ENCODE results near the gene KAT2A.
"Not testable (repeated sequence)": the region's sequence is repeated elsewhere in the genome, so short reads cannot be mapped to it uniquely, and the experiment has no call there.

Gene KAT2A

DNA sequence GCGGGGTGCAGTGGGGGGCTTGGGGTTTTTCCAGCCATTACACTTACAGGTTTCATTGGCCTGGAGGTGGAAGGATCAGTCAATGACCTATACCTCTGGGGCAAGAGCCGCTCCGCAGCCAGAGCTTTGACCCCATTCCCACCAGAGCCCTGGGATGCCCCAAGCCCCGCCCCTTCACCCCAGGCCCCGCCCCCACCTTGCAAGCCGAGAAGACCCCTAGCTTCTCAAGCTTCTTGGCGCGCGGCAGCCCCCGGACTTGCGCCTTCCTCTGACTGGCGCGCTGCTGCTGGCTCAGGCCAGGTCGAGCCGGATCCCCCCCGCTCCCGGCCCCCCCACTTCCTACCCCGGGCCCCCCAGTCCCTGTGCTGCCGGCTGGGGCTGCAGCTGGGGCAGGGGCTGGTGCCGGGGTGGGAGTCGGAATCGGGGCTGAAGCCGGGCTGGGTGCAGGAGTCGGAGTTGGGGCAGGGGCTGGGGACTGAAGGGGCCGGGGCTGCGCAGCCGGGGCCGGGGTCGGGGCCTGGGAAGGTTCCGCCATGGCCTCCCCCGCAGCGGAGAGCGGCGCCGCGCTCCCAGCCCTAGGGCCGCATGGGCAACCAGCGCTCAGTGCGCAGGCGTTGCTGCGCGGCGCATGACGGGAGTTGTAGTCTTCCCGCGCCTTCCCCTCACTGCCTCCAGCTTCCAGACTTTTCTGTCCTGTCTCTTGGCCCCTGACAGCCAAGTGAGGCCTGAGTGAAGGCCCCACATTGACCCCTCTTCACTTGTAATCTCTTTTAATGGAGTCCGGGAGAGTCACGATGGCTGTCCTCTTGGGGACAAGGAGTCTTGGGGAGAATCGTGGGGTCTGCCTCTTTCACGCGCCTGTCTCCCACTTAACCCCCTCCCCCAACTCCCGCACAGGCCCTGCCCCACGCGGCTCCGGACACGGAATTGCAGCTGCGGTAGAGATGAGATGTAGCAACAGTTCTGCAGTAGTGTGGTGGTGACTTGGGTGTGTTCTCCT is at the start of gene KAT2A:
TSS of gene KAT2A (minus strand) at position 598 of the 1,000 bp plus-strand sequence. CDS start at position 535, 63 bp downstream.
- DNase-seq, result peak; percentile 64

DNA sequence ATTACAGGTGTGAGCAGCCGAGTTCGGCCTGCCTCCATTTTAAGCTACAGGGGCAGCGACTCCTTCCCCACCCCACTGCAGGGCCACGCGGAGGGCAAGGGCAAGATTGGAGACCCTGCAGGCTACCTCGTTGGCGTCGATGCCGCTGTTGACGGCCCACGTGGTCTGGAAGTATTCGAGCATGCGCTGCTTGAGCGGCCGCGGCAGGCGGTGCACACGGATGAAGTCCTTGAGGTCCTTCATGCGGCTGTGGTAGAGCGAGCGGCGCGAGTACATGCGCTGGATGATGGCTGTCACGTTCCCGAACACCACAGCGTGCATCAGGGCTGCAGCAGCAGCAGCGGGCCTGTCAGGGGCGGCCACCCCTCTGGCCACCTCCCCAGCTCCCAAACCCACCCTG is 48.2 kb upstream of the KAT2A start:
- no peak for DNase-seq

DNA sequence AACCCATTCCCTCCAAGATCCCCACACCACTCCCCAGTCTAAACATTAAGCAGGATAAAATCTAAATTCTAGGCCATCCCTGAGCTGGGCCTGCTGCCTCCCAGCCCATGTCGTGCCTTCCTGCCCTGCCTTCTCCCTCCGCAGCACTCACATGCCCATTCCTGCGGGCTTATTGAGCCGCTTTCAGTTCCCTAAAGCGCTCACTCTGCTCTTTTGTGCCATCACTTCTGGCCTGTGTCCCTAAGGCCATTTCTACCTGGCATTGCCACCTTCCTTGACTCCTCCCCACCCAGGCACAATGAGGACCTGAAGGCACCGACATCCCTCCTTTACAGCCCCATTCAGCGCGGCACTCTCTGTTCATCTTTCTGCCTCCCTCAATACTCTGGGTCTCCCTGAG is 46.6 kb upstream of the KAT2A start:
- no peak for DNase-seq

DNA sequence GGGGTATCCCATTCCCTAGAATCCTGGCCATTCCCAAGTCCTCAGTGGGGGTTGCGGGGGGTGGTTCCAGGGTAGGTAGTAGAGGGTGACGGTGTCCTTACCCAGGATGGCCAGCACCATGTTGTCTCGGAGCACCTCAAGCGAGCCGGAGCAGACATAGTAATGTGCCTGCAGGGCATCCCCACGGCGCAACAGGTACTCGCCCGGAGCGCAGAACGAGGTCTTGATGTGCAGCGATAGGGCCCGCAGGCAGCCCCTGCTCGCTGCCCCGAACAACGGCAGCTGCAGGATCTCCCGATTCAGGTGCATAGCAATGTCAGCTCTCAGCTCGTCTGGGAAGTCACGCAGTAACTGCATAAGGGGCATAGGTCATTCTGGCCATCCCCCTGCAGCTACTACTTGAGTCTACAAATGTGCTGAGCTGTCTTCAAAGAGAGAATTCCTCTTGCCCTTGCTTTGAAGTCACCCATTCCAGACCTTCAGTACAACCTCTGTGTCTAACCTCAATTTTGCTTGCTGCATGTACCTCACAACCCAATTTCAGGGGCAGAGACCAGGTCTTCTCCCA is 45.1 kb upstream of the KAT2A start:
- DNase-seq, result no peak

DNA sequence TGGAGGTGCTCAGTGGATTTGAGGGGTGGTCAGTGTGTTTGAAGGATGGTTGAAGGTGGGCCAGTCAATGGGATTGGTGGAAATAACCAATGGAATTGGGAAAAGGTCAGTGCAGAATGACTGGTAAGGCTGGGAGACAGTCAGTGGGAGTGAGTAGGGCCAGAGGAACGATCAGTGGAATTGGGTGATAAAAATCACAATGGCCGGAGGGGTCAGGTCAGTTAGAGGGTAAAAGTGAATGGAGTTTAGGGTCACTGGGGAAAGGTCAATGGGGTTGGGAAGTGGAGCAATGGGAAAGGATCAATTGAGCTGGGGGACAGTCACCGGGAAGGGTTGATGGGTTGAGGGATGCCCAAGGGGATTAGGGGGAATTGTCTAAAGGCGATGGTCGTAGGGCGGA is 44.6 kb upstream of the KAT2A start:
- DNase-seq, result no peak

DNA sequence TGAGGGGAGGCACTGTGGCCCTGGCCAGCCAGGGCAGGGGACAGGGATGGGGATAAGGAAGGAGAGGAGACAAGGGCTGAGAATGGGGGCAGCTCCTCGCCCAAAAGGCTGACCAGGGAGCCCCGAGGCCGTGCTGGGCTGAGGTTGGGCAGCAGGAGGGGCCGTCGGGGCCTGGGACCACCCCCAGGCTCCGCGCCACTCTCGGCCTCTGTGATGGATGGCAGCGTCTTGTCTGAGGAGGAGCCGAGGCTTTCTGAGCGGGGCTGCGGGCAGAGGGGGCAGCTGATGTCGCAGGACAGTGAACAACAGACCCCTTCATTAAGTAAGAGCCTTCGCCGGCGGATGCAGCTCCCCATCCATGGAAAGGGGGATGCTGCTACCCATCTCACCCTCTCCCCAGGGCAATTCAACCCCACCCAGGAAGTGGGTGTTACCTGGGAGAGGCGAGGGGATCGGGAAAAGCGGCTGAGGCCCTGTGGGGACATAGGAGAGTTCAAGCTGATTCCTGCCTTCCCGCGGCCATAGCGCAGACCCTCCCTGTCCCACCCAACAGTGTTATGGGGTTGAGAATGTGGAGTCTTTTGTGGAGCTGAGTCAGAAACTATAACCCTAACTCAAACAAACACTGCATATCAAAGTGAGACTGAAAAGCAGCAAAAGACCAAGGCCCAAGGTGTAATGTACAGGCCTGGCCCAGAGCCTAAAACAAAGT is 42.7 kb upstream of the KAT2A start:
- DNase-seq, result no peak

DNA sequence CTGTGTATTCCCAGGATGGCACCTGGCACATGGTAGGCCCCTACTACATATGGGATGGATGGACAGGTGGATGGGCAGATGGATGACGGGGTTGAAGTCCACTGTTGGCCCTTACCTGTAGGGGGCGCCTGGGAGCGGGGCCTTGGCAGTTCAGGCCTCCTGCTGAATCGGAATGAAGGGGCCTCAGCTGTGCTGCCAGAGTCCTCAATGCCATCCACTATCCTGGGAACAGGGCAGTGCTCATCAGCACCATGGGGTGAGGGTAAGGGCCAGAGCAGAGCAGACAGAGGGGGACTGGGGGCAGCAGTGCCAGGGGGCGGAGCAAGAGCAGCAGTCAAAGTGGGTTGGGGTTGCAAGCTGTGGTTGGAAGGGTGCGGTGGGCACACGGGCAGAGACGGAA is 41.9 kb upstream of the KAT2A start:
- no peak for DNase-seq

DNA sequence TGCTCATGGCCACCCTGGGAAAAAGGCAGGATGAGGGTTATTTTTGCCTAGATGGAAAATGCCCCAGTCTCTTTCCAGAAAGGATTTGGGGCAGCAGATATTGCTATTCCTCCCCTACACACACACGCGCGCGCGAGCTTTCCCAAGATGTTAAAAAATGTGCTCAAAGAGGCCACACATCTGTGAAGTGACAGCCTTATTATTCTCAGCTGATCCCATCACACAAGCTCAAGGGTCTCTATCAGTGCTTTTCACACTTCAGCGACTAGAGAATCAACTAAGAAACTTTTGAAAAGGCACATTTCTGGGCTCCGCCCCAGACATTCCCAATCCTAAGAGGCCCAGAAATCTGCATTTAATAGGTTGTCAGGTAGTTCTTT is 39.4 kb upstream of the KAT2A start:
- DNase-seq, result no peak

DNA sequence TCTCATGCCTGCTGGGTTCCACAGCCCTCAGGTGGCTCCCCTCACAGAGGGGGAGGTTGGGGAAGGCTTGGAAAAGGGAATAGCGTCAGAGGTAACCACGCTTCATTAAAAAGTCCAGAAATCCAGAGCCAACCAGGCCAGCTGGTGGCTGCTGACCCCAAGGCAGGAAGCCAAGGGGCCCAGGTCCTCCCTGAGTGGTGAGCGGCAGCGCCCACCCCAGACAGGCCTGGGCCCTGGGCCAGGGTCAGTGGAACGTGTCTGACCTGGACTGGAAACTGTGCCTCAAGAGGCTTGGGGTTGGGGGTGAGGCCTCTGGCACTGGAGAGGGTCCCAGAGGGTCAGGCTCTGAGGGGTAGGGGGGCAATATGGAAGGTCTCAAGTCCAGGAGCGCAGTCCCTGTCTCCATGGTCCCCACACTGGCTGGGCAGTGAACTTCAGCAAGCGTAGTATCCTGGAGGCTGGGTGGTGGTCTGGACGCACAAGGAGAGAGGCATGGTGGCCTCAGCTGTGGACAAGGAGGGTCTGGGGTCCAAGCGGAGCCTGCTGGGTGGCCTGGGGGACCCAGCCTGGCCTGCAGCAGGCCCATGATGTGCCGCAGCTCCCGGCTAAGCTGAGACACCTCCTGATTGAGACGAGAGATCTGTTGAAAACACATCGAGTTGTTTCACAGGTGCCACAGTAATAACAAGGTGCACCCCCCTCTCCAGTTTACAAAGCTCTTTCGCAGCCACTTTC is 38.8 kb upstream of the KAT2A start:
- DNase-seq, result no peak

DNA sequence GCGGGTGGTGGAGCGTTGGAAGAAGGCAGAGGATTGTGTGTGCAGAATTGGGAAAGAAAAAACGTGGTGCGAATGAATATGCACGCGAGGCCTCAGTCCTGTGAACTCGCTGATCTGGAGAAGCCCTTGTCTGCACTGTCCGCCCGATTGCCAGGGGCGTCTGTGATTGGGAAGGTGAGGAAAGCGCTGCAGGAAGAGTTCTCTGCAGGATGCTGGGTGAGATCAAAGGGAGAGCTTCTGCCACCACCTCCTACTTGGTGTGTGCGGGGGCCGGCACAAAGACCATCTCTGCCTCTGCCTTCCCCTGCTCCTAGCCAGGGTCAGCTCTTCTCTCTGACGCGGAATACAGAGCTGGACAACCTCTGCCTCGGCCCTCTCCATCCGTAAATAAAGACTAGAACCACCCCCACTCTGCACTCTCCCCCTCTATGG is 34.5 kb upstream of the KAT2A start:
- no peak for DNase-seq

DNA sequence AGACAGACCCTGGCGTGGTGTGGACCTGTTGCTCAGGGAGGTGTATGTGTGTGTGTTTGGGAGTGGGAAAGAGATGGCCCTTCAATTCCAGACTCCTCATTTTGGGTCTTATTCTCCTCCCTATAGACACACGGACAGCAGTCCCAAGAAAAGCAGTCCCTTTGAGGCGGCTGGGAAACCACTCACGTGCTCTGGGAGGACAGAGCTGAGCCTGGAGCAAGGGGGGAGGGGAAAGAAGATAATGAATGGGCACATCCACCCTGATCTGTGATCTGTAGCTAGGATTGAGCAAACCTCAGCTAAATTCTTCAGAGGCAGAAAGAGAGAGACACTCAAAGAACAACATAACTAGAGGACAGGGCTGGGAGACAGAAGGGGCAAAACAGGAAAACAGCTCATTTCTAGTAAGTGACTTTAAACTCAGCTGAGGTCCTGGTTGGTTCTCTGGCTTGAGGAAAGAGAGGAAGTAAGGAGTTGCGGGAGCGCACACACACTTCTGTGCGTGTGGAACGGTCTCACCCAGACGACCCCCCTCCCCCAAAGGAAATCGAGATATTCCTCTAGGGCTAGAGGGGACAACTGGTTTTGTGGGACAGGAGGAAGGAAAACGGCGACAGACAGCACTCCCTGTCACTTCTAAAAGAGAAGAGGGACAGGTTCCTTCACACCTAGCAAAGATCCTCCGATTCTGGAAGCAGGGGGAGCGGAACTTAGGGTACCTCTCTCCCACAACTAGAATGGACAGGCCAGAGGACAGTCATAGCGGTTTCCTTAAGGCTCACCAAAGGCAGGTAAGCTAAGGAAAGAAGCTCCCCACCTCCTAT is 33.0 kb upstream of the KAT2A start:
- no peak for DNase-seq

DNA sequence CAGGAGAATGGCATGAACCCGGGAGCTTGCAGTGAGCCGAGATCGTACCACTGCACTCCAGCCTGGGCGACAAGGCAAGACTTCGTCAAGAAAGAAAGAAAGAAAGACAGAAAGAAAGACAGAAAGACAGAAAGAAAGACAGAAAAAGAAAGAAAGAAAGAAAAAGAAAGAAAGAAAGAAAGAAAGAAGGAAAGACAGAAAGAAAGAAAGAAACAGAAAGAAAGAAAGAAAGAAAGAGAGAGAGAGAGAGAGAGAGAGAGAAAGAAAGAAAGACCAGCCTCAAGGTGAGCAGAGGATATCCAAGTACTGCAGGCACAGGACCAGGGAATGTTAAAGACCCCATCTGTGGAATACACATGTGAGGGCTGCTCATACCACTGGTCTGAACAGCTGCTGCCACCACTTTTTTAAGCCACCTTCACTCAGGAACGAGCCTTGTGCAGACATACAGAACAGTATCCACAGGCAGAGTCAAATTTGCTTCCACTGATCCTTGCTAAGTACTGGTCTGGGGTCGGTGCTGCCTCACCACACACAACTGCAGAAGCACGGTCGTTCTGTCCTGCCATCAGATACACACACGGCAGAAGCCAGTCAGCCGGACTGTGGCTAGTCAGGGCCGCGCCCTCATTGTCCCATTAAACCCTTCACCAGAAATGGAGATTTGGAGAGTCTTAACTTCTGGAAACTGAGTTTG is 25.9 kb upstream of the KAT2A start:
- DNase-seq, result no peak

DNA sequence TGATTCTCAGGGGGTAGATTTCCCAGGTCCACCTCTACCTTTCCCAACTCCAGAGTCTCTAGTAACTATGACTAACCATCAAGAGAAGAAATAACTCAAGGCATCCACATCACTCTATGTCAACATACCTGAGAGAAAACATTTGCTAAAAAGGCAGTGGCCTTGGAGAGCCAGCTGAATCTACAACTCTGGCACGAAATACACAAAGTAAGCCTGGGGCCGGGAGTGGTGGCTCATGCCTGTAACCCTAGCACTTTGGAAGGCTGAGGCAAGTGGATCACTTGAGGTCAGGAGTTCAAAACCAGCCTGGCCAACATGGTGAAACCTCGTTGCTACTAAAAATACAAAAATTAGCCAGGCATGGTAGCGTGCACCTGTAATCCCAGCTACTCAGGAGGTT is 22.0 kb upstream of the KAT2A start:
- DNase-seq, result not testable (repeated sequence)

DNA sequence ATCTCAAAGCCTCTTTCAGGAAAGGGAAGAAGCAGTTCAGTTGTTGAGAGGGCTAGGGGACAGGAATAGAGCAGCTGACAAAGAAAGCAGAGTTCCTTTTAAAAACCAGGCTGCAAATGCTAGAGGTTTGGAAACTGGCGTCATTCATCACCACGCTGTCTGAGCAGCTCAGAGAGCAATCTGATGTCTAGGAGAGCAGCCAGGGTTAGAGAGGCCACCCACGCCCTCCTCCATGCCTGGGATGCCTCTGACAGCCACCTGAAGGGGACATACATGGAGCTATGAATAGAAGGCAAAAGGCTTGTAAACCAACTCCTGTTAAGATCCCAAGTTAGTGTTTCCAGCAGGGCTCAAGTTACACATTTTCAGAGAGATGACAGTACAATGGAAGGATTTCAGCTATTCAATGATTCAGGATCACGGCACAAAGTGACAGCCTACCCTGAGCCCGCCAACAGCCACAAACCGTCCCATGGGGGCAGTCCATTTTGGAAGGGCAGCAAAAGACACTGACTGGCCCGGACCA is 21.3 kb upstream of the KAT2A start:
- no peak for DNase-seq

DNA sequence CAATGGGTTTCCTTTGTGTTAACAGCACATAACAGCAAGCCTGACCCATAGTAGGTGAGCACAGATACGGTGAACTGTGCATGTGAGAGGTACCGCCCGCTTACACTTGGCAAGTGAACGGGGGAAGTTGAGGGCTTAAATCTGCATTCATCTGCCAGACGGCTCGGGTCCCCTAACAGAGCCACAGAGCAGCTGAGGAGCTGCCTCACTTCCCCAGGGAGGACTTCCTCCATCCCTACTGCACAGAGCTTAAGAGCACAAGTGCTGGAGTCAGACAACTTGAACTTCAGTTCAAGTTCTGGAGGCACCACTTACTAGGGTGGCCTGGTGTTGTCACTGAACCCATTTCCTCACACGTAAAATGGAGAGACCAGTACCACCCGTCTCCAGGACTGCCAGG is 20.2 kb upstream of the KAT2A start:
- DNase-seq, result no peak

DNA sequence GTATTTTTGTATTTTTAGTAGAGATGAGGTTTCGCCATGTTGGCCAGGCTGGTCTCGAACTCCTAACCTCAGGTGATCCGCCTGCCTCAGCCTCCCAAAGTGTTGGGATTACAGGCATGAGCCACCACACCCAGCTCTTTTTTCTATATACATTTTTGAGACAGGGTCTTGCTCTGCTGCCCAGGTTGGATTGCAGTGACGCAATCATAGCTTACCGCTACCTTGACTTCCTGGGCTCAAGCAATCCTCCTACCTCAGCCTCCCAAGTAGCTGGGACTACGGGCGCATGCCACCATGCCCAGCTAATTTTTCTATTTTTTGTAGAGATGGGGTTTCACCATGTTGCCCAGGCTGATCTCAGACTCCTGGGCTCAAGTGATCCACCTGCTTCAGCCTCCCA is 19.5 kb upstream of the KAT2A start:
- DNase-seq, result not testable (repeated sequence)

DNA sequence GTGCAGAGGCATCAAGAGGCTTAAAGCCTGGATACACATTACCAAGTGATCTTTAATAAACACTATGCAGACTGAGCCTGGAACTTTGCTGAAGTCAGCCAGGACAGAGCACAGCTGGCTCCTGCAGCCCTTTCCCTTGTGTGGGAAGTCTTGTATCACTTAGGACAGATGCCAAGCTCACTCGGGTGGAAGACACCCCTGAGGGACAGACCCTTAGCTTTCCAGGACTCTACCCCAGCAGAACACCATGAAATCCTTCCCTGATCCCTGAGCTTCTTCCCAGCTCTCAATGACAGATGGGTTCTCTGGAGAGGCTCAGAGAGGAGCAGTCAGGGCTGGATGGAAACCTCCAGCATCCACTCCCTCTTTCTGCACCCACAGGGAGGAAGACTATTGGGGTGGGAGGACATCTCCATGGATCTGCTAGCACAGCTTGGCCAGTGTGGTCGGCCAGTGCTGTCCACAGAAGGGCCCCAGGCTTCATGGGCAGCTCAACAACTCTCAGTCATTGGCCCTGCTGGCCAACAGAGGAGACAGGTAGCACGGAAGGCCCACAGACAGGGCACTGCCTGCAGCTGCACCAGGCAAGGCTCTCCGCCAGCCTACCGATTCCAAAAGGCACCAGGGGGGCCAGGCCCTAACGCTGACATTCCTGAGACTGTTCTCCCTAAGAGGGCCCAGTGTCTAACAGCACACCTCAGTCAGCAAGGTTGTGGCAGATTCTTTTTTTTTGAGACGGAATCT is 17.8 kb upstream of the KAT2A start:
- no peak for DNase-seq

DNA sequence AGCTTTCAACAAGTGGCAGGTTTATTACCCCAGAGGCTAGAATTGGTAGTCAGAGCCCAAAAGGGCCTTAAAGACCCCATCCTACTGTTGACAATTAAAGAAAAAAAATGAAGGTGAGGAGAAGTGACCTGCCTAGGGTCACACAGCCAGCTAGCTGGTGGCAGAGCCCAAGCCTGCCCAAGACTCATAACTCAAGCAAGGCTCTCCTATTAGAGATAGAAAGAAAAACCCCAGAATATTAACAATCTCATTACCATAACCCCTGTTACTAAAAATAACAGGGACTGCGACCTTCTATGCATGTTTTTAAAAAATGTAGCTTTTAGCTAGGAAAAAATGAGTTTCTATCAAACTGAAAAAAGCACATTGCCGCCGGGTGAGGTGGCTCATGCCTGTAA is 15.5 kb upstream of the KAT2A start:
- no peak for DNase-seq

DNA sequence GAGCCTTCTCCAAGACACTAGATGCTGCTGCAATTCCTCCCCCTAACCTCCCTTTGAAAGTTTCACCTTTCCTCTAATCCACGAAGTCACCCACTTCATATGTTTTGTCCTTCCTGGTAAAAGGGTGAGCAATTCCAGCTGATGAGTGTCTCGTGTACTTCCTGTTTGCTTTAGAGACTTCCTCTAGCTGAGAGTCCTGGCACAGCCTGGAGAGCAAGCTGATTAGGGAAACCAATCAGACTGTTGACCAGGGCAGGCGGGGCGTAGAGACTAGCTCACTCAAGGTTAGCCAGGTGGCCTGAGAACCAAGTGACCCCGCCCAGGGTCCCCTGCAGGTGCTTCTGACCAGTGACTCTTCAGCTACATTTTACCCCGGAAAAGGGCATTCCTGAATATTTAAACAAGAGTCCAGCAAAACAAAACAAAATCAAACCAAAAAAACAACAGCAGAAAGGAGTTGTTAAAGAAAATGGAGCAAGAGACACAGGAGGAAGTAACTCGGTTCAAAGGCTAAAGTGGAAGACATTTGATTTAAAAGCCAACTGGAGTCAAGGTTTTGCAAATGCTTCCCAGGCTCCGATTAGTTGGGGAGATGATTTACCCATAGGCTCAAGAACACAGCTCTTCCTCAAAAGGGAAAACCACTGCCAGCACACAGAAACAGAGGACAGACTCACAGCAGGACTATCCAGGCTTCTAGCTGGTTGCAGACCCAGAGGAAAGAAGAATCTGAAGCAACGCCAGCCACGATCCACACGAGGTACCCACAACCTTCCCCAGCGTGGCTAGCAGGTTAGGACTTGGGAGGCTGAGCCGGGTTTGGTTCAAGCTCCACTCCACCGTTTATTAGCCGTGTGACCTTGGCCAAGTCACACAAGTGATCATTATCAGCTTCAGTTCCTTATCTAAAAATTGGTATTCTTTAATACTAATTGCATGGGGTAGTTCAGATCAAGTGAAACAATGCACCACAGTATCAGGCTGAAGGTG is 14.8 kb upstream of the KAT2A start:
- no peak for DNase-seq

Measured in NCI-H1105 treated with DMSO at 0.1 percent for 48 hours (cell line).